Muscle layer of duodenum (tissue), 2 donors: ENCODE results near the gene MESD.

Source experiments
- H3K27ac ChIP-seq: one replicate; pipeline ENCODE4 v1.7.0; 2013; ENCODE audit warnings: mild to moderate bottlenecking, low read length
- H3K27me3 ChIP-seq: one replicate; pipeline ENCODE4 v1.7.0; 2013; ENCODE audit warnings: low read depth, mild to moderate bottlenecking, control low read depth, low read length
- H3K36me3 ChIP-seq, 2 donors: one replicate each; pipeline ENCODE4 v1.7.0; 2013; ENCODE audit warnings: low read length in 2 of 2, control low read depth in 1 of 2, mild to moderate bottlenecking in 1 of 2; ENCODE audit not compliant: insufficient read depth in 2 of 2, control insufficient read depth in 1 of 2
- H3K4me1 ChIP-seq, 2 donors: one replicate each; pipeline ENCODE4 v1.7.0; 2013; ENCODE audit warnings: low read length in 2 of 2, mild to moderate bottlenecking in 2 of 2, control low read depth in 1 of 2, moderate library complexity in 1 of 2; ENCODE audit not compliant: insufficient read depth in 2 of 2, control insufficient read depth in 1 of 2
- H3K4me3 ChIP-seq, 2 donors: one replicate each; pipeline ENCODE4 v1.7.0; 2013; ENCODE audit warnings: low read length in 2 of 2, low read depth in 1 of 2, mild to moderate bottlenecking in 1 of 2
- H3K9me3 ChIP-seq, 2 donors: one replicate each; pipeline ENCODE4 v1.7.0; 2013; ENCODE audit warnings: low read length in 2 of 2, control low read depth in 1 of 2, mild to moderate bottlenecking in 1 of 2; ENCODE audit not compliant: control insufficient read depth in 1 of 2
- donor health status: healthy.

MESD gene

DNA sequence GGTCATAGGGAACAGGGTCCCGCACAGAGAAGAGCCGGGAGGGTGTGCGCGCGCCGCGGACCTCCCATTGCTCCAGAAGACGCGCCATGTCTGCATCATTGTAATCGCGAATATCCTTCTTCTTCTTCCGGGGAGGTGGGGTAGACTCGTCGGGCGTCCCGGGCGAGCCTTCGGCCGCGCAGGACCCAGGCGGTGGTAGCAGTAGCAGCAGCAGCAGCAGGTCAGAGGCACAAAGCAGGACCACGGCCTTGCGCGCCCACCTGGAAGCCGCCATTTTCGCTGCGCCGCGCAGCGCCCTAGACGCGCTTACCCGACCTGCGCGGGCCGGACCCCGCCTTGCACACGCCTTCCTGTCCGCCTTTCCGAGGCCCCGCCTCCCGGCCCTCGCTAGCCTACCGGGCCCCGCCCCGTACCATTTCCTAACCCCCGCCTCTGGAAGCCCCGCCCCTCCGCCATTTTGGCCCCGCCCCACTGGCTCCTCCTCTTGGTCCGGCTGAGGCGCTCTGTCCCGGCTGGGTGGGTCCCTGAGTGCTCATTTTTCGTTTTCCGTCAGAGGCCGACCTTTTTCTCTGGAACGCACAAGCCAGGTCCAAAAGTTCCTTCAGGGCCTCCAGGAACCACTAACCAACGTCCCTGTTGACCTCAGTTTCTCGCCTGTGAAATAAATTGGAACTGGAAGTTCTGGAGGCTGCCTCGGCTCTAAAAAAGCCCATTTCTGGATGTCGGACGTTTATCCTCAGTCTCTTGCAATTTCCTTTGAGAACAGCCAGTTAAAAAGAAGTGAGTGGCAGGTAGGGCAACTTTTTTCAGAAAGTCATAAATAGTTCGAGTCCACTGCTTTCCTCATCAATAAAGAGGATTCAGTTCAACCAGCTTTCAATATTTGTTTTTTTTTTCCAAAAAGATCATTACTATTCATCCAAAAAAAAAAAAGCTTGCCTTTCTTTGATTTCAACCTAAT, at the start of gene MESD:
MESD (minus strand) TSS at position 302 of the 961 bp plus-strand sequence; CDS start at position 274, 28 bp downstream.
- no peaks in the 10 kb centered on the region for H3K27me3 ChIP-seq
- H3K4me3 ChIP-seq = peak within 1 kb of the TSS; percentile 94 to 95
- peak within 1 kb of the TSS; percentile 93 for H3K27ac ChIP-seq
- H3K9me3 ChIP-seq = no peaks in the 10 kb centered on the region
- peaks cover 21 to 39% of the 10 kb centered on the region in 2 donors for H3K4me1 ChIP-seq
- H3K36me3 ChIP-seq = no peaks in the 10 kb centered on the region

DNA sequence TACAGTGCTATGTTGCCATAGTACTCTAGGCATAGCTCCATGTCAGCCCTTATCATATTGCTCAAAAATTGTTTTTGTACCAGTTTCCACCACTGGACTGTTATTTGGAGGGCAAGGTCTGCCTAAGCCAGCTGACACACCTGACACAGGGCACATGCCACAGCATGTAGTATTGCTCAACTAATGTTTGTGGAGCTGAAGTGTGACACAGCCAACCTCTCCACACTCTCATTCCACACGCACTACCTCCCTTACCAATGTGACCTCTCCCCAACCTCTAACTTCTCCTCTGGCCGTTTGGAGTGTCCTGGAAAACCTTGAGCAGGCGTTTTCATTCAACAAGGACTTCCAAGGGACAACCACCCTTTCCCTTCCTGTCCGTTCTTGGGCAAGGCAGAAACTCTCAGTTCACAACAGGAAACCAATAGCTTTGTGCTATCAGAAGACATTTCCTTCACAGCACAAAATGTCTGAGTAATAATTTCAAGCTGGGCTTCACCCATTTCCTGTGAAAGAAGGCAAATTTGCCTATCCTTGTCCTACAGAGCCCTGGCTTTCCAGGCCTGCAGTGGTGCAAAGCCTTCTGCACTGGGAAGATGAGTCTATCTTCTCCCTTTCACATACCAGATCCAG, 49.5 kb upstream of the MESD start:
- Histone ChIP-seq H3K27me3 (no peaks in the 10 kb centered on the region), H3K36me3 (no peaks in the 10 kb centered on the region), H3K4me1 (no peaks in the 10 kb centered on the region), H3K9me3 (no peaks in the 10 kb centered on the region), H3K4me3 (no peak overlapping the region), H3K27ac (no peak overlapping the region)

GRCh38 chr15:81037952-81038743, 48.5 kb upstream of the MESD start:
- no peak overlapping the region for H3K27ac ChIP-seq
- H3K27me3 ChIP-seq = no peaks in the 10 kb centered on the region
- no peak overlapping the region for H3K4me3 ChIP-seq
- no peaks in the 10 kb centered on the region for H3K36me3 ChIP-seq
- H3K4me1 ChIP-seq = peaks cover 0 to 6% of the 10 kb centered on the region in 2 donors
- H3K9me3 ChIP-seq = no peaks in the 10 kb centered on the region

DNA sequence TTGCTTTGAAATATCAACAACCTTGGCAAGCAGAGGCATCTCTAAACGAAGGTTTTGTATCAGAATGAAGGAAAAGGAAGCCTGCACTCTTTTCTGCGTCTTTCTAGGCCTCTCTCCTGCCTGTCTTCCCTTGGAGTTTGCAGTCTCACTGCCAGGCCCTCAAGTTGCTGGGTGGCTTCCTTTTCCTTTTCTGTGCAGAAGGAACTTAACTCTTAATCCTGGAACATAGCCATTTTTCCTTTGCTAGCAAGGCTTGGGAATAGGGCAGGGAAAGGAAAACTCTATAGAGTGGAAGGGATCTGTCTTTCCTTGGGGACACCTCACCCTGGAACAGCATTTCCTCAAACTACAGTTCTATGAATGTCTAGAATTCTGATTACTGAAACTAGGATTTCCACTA, 43.9 kb upstream of the MESD start:
- no peak overlapping the region for H3K4me3 ChIP-seq
- H3K36me3 ChIP-seq = no peaks in the 10 kb centered on the region
- peaks cover 0 to 11% of the 10 kb centered on the region in 2 donors for H3K4me1 ChIP-seq
- no peaks in the 10 kb centered on the region for H3K9me3 ChIP-seq
- H3K27ac ChIP-seq = no peak overlapping the region
- no peaks in the 10 kb centered on the region for H3K27me3 ChIP-seq

DNA sequence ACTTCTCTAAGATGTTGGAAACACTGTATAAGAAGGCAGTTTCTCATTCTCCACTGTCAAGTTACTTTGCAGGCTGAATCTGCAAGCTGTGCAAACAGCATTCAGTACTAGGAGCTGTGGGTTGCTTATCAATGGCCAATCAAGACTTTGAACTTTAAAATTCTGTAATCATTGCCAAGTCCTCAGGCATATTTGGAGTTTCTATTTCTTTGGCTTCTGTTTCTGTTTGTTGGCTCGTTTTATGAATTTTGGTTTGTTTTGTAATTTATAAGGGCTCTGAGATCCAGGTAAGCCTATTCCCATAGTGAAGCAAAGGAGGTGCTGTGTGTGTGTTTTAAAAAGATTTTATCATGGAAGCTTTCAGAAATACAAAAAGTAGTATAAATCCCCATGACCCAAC, 43.2 kb upstream of the MESD start:
- Histone ChIP-seq H3K4me1 (peaks cover 0 to 11% of the 10 kb centered on the region in 2 donors), H3K27ac (no peak overlapping the region)

DNA sequence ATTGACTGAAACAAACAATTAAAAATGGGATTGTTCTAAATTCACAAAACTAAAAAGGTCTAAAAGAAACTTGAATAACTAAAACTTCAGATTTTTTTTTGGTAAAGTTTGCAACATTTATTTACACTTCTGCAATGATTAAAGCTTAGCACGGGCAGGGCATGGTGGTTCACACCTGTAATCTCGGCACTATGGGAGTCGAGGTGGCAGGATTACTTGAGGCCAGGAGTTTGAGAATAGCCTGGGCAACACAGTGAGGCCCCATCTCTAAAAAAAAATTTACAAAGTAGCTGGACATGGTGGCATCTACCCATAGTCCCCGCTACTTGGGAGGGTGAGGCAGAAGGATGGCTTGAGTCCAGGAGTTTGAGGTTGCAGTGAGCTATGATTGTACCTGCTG, 42.7 kb upstream of the MESD start:
- Histone ChIP-seq H3K9me3 (no peaks in the 10 kb centered on the region), H3K4me3 (no peak overlapping the region), H3K4me1 (peaks cover 0 to 11% of the 10 kb centered on the region in 2 donors), H3K36me3 (no peaks in the 10 kb centered on the region), H3K27me3 (no peaks in the 10 kb centered on the region), H3K27ac (no peak overlapping the region)

More for the DNA sequence above, 43.2 kb upstream of the MESD start:
- H3K27me3 ChIP-seq = no peaks in the 10 kb centered on the region
- no peaks in the 10 kb centered on the region for H3K36me3 ChIP-seq
- H3K9me3 ChIP-seq = no peaks in the 10 kb centered on the region
- H3K4me3 ChIP-seq = no peak overlapping the region

DNA sequence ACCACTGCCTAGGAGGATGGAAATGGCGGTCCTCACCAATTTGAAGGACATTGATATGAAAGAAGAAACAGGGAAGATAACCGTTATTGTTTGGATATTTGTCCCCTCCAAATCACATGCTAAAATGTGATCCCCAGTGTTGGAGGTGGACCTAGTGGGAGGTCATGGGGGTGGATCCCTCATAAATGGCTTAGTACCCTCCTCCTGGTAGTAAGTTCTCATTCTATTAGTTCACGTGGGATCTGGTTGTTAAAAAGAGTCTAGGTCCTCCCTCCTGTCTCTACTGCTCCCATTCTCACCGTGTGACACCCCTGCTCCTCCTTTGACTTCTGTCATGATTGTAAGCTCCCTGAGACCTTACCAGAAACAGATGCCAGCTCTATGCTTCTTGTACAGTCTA, 41.6 kb upstream of the MESD start:
- Histone ChIP-seq H3K4me3 (no peak overlapping the region), H3K36me3 (no peaks in the 10 kb centered on the region), H3K27ac (no peak overlapping the region), H3K4me1 (peaks cover 0 to 11% of the 10 kb centered on the region in 2 donors), H3K9me3 (no peaks in the 10 kb centered on the region), H3K27me3 (no peaks in the 10 kb centered on the region)

DNA sequence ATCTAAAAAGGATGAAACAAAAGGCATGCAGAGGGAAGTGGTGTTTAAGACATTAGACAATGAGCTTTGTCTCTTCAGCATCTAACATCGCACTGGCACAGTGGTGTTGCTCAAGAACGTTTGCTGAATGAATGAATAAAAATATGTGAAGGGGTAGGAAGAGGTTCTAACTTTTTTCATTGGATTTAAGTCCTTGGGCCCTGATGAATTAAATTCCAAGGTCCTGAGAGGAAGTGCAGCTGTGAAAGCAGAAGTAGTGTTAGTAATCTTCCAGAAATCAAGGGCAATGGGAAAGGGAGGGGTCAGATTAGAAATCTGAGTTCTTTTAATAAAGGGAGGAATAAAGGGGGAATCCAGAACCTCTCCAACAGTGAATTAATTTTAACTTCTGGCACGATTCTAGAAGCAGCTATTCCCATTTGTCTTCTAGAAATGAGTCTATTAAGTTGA, 40.7 kb upstream of the MESD start:
- peaks cover 0 to 11% of the 10 kb centered on the region in 2 donors for H3K4me1 ChIP-seq
- peak overlapping the region; percentile 15 for H3K27ac ChIP-seq
- no peaks in the 10 kb centered on the region for H3K9me3 ChIP-seq
- H3K36me3 ChIP-seq = no peaks in the 10 kb centered on the region
- H3K27me3 ChIP-seq = no peaks in the 10 kb centered on the region
- H3K4me3 ChIP-seq = no peak overlapping the region

GRCh38 chr15:81029414-81030300, 40.0 kb upstream of the MESD start:
- Histone ChIP-seq H3K9me3 (no peaks in the 10 kb centered on the region), H3K27me3 (no peaks in the 10 kb centered on the region), H3K4me3 (no peak overlapping the region), H3K4me1 (peaks cover 0 to 11% of the 10 kb centered on the region in 2 donors), H3K36me3 (no peaks in the 10 kb centered on the region), H3K27ac (peak overlapping the region; percentile 15)

GRCh38 chr15:81026836-81027599, 37.4 kb upstream of the MESD start:
- H3K27ac ChIP-seq = no peak overlapping the region
- no peaks in the 10 kb centered on the region for H3K36me3 ChIP-seq
- H3K27me3 ChIP-seq = no peaks in the 10 kb centered on the region
- H3K9me3 ChIP-seq = no peaks in the 10 kb centered on the region
- H3K4me1 ChIP-seq = no peaks in the 10 kb centered on the region
- no peak overlapping the region for H3K4me3 ChIP-seq
